Stimulated activated CD8-positive, alpha-beta memory T cell treated with anti-CD3 and anti-CD28 coated beads, Interleukin-15, amount 100 ng/mL, for 48 hours (primary cell): ENCODE measurements around the gene SCGB1D1.

ENCODE experiments used
- DNase-seq, 2 donors: peaks; one replicate each; pipeline ENCODE4 v3.0.0-alpha.2; 2020; ENCODE audit warnings: low read depth in 2 of 2

Gene SCGB1D1

DNA sequence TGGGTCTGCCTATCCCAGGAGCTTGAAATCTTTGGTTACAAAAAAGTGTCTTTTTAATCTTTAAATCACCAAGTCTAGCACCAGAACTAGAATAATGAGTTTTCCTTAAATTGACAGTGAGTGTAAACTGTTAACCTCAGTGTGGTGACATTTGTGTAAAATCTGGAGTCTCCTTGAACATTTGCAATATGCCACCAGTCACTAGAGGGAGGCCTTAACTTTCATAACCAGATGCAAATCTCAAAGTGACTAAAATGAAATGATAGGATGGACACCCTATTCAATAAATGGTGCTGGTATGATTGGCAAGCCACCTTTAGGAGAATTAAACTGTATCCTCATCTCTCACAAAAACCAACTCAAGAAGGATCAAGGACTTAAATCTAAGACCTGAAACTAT, 43.7 kb downstream of the SCGB1D1 start:
- no peak for DNase-seq

DNA sequence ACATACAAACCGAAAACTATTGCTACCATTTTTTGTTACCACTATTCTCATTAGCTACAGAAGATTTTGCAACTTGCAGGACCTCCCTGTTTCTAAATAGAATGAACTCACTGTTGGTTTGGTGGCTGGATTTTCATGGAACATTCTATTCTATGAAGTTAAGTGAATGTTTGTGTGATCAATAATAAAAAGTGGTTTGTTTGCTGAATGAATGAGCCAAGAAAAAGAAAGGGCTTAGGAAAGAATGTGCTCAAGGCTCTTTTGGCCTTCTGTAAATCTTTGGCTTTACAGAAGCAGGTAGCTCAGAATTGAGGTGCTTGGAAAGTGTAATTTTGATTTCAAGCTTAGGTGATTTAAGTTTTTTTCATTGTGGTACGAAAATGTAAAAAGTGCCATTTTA, 46.2 kb downstream of the SCGB1D1 start:
- DNase-seq = no peak

DNA sequence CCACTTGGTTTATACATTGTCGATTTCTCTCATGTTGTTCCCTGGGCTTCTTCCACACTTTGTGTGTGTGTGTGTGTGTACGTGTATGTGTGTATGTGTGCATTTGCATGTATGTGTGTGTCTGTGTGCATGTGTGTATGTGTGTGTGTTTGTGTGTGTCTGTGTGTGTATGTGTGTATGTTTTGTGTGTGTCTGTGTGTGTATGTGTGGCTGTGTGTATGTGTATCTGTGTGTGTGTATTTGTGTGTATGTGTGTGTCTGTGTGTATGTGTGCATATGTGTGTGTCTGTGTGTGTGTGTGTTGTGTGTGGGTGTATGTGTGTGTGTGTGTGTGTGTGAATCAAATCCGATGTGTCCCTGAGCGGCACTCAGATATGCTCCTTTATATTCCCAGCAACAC, 47.5 kb downstream of the SCGB1D1 start:
- DNase-seq = no peak

GRCh38 chr11:62238151-62238550, 48.1 kb downstream of the SCGB1D1 start:
- no peak for DNase-seq

DNA sequence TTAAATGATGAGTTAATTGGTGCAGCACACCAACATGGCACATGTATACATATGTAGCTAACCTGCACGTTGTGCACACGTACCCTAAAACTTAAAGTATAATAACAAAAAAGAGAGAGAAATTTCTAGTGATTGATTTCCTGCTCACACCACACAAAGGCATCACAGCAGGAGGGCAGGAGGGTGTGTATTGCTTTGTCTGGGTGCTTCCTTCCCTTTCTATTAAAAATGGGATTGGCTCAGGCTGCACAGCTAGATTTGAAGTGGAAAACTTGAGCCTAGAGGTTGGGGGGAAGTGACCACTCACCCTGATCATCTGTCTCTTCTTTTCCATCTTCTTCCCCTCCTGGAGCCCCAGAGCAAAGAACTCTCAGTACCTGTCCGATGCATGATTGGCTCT, 51.1 kb downstream of the SCGB1D1 start:
- DNase-seq = no peak

GRCh38 chr11:62242021-62242420, 52.0 kb downstream of the SCGB1D1 start, which contains the start of gene SCGB1D2:
SCGB1D2 (plus strand) TSS chr11:62242239; CDS start chr11:62242308, 69 bp downstream.
- no peak for DNase-seq
